Measurements from ENCODE around the gene PLOD1.
"Not testable (repeated sequence)": the region's sequence is repeated elsewhere in the genome, so short reads cannot be mapped to it uniquely, and the experiment has no call there.

Gene PLOD1

GRCh38 chr1:11912482-11913216 is 21.9 kb upstream of the PLOD1 start:
- not testable (repeated sequence) for DNase-seq (ENCODE audit: low read depth in 3 of 3)

DNA sequence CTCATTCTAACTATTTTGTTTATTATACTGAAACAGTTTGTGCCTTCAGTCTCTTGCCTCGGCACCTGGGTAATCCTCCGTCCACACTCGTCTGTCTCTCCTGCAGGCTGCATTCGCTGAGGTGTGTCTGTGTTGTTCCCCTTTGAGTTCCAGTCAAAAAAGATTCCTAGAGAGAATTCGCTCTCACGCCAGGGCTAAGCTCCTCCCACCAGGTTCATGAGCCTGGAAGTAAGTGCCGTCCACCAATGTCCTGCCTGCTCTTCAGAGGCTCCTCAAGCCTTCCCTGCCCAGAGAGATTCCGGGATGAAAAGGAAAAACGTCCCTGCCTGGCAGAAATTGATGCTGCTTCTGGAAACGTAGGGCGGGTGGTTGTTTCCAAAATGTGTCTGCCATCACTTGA is 21.2 kb upstream of the PLOD1 start:
- no peak for DNase-seq (ENCODE audit: low read depth in 3 of 3)

DNA sequence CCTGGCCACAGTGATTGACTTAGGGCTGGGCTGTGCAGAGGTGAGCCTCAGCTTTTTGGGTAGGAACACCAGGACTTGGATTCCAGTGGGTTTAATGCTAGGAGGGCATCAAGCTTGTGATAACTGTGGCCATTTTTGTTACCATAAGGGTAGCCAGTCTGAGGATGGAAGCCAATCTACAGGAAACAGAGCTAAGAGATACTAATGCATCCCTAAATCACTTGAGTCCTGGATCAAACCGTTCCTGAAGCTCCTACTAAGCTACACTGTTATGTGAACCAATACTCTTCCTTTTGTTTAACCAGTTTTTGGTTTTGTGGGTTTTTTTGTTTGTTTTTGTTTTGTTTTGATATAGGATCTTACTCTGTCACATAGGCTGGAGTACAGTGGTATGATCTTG is 20.5 kb upstream of the PLOD1 start:
- no peak for DNase-seq (ENCODE audit: low read depth in 3 of 3)

DNA sequence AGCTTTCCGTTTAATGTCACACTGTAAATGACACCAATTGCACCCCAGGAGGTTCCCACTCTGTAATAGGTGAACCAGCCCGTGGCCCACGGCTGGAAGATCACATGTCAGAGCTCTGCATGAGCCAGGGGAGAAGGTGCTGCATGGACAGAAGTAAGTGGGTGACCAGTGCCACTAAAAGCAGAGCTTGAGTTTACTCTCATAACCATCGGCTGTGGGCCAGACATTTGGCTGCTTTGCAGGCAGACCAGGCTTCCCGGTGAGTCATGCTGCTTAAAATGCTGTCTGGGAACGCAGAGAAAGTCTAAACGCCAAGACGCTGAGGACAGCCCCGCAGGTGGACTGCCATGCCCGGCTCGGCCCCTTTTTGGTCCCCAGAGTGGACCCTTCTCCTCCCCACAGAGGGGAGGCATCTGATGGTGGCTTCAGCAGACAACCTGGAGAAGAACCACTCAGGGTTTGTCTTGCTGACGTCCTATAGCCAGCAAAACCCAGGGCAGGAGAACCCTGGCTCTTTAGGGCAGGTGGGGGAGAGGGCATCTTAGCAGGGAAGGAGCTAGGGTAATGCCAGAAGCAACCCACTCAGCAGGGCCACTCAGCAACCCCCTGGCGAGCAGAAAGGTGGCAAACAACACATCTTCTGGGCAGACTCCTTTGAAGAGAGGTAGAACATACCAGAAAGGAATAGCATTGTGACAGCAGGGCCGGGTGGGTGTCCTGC is 15.6 kb upstream of the PLOD1 start:
- DNase-seq (ENCODE audit: low read depth in 3 of 3), result no peak

DNA sequence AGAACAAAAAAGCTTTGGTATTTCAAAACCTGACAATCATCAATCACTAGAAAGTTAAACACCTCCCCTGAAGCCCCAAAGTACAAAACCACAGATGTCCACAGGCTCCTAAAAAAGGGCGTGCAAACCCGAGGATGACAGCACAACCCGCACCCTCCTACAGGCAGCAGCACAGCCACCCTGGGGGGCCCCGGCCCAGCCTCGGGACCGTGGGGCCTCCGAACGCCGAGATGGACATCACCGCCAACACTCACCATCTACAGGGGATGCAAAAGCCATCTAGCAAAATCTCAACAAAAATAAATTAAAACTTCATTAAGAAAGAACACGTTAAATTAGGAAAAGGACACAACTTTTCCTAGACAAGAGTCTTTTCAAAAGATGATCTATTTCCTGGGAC is 14.9 kb upstream of the PLOD1 start:
- no peak for DNase-seq (ENCODE audit: low read depth in 3 of 3)

DNA sequence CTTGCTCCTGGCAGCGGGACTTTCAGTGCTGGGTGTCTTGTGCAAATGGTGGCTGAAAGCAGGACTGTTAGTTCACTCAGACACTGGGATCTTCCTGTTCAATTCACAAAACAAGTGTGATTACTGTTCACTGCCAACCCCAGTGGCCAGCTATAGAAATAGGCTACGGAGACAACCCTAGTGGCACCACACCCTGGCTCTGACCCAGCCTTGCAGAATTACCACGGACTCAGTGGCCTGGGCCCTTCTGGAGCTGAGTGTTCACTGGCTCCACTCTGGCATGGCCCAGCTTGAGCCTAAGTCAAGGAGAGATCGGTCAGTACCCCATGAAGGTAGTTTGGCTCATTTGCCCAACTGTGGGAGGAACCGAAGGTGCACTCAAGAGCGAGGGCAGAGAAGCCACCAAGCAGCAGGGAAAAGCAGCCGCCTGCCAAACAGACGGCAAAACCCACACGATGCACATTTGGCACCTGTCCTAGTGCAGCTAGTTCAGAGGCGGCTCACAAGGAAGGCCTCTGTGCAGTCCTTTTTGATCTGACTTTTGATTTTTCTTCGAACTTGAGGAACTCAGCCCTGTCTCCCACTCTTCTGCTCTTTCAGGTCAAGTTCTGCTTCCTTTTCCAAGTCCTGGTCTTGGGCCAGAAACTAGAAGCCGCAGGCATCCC is 14.1 kb upstream of the PLOD1 start:
- no peak for DNase-seq (ENCODE audit: low read depth in 3 of 3)

DNA sequence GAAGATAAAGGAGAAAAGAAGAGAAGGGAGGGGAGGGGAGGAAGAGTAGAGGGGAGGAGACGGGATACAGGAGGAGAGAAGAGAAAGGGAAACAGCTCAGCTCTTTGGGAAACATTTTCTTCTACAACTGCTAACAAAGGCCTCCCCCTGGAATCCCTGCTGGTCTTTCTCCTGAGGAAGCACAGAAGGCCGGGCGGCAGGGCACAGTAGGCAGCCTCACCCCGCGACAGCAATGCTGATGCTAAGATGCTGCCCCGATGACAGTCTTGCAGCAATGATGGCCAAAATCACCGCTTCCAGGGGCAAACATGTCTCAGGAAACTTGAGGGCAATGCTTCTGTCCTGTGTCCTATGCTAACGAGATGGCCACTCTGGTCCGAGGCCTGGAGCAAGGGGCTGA is 13.5 kb upstream of the PLOD1 start:
- DNase-seq (ENCODE audit: low read depth in 3 of 3), result no peak

DNA sequence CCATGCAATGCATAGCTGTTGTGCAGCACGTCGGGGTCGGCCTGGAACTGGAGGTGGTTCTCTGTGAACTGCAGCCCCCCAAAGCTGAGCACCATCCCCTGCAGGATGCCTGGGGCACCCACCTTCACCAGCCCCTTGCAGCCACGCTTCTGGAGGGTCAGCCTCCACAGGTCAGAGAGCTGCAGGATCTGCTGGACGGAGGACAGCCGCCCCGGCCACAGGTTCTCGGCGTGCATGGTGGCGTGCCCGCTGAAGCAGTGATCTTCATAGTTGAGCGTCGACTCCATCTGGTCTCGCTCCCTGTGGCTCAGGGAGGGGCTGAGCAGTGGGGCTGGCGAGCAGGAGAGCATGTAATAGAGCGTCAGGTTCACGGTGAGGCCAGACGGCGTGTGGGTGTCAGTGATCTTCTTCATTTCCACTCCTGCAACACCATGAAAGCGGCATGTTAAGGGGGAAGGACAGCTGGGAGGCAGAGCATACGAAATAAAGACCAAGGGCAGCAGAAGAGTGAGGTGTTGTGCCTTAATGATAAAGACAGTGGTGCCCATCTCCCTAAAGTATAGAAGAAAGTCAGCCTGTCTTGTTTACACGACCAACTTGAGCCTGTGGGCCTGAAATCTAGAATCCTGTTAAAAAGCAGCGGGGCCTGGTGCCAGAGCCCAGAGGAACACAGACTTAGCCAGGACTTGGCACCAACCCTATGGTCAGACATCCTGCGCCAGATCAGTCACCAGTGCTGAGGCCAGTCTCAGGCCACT is 11.3 kb upstream of the PLOD1 start:
- no peak for DNase-seq (ENCODE audit: low read depth in 3 of 3)

DNA sequence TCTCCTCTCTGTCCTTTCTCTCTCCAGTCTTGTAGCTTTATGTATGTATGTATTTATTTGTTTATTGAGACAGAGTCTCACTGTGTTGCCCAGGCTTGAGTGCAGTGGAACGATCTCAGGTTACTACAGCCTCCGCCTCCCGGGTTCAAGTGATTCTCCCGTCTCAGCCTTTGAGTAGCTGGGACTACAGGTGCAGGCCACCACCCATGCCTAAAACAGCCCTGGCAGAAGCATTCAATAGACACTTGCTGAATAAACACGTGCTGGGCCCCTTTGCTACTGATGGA is 10.7 kb upstream of the PLOD1 start:
- DNase-seq (ENCODE audit: low read depth in 3 of 3), result no peak

DNA sequence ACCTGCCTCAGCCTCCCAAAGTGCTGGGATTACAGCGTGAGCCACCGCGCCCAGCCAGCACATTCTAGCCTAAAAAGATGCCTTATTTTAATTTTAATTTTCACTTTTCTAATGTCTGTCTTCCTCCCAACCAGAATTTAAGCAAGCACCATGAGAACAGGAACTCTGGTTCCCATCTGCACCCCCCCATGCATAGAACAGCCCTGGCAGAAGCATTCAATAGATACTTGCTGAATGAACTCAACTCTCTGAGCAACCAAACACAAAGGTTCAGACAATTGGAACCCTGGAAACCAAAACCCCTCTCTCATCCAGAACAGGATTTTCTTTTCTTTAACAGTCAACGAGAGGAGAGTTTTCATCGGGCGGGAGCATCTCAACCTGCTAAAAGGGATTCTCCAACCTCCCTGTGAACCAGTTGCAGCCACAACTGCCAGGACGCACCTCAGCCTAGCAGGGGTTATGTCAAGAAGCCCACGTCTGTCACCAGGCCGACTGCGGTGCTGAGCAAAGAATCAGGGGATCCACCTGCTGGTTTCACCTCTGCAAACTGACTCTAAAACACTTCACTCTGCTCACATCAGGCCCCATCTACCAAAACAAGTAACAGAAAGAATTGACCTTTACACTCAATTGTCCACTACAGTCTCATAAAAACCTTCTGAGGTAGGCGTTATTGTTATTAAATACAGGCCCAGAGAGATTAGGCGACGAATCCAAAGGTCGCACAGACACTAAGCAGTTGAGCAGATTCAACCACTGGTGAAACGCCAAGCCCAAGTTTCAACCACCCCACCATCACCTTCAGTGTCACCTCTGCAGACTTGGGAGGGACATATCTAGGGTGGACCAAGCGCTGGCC is 10.0 kb upstream of the PLOD1 start:
- DNase-seq (ENCODE audit: low read depth in 3 of 3), result no peak

DNA sequence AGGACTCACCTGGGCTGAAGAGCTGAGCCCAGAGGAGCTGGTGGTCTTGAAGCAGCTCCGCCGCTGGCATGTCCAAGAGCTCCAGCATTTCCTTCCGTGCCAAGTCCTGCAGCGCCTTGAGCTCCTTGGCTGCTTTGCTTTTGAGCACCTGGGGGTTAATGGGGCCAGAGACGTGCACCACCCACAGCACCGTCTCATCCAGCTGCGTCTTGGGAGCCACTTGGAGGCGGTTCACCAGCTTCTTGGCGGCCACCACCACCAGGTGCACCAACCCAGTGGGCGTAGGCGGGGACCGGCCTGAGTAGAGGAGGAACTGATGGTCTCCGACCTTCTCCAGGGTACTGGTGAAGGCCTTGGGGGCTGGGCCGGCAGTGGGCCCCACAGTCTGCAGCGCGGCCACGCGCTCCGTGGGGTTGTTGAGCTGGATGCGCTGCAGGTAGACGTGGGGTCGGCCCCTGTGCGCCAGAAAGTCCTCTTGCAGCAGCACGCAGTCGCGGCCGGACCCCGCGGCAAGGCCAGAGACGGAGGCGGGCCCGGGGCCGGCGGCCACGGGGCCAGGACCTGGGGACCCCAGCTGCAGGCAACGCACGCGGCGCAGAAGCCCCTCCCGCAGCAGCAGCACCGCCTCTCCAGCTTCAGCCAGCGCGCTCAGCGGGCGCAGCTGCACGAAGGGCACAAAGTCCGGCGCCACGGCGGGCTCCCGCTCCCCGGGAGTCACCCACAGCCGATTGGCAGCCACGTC is 9.2 kb upstream of the PLOD1 start:
- DNase-seq (ENCODE audit: low read depth in 3 of 3), result not testable (repeated sequence)

- no peak for DNase-seq (ENCODE audit: low read depth in 3 of 3)
These were observed 8.6 kb upstream of the PLOD1 start for GRCh38 chr1:11925938-11926292.

- no peak for DNase-seq (ENCODE audit: low read depth in 3 of 3)
These were observed 6.5 kb upstream of the PLOD1 start for GRCh38 chr1:11927866-11928592.

- no peak for DNase-seq (ENCODE audit: low read depth in 3 of 3)
These were observed 4.7 kb upstream of the PLOD1 start for GRCh38 chr1:11929849-11930248.

GRCh38 chr1:11930571-11931445 is 3.7 kb upstream of the PLOD1 start:
- DNase-seq (ENCODE audit: low read depth in 3 of 3), result no peak

GRCh38 chr1:11931845-11932244 is 2.7 kb upstream of the PLOD1 start:
- DNase-seq (ENCODE audit: low read depth in 3 of 3), result no peak

DNA sequence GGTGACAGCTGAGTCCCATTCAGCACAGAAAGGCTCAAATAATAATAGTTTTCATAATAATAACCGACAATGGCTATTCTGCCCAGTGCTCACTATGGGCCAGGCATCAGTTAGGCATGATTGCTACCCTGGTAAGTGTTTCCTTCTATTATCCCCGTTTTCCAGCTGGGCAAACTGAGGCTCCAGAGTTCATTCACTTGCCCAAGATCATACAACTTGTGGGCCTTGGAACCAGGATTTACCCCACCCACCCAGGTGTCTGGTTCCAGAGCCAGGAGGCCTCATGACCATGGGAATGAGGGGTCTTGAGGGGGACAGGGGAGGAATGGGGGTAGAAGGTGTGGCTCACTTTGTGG is 518 bp downstream of the PLOD1 start:
- no peak for DNase-seq (ENCODE audit: low read depth in 3 of 3)

DNA sequence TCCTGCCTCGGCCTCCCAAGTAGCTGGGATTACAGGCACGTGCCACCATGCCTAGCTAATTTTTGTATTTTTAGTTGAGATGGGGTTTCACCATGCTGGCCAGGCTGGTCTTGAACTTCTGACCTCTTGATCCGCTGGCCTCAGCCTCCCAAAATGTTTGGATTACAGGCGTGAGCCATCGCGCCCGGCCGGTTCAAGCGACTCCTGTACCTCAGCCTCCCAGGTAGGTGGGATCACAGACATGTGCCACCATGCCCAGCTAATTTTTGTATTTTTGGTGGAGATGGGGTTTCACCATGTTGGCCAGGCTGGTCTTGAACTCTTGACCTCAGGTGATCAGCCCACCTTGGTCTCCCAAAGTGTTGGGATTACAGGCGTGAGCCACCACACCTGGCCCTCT is 1.2 kb downstream of the PLOD1 start:
- not testable (repeated sequence) for DNase-seq (ENCODE audit: low read depth in 3 of 3)
